Loucy (cell line): ENCODE measurements around the gene FOXL3.

Experiments used
- H2AFZ ChIP-seq: fragments of 200-600 bp; sonication (generic); 2 replicates; pipeline ENCODE4 v1.6.0; 2016; ENCODE audit warnings: antibody characterized with exemption, mild to moderate bottlenecking, low read length, moderate library complexity
- H3F3A ChIP-seq: fragments of 200-600 bp; 2 replicates; pipeline ENCODE4 v1.6.0; 2016; ENCODE audit warnings: antibody characterized with exemption, low read depth, mild to moderate bottlenecking
- H3K27me3 ChIP-seq: fragments of 200-600 bp; sonication (generic); 2 replicates; pipeline ENCODE4 v1.6.1; 2014; ENCODE audit warnings: low read length, mild to moderate bottlenecking; ENCODE audit not compliant: insufficient read depth, poor library complexity, severe bottlenecking
- H3K36me3 ChIP-seq: fragments of 200-600 bp; sonication (generic); 2 replicates; pipeline ENCODE4 v1.6.1; 2016; ENCODE audit warnings: low read length; ENCODE audit not compliant: insufficient read depth
- H3K4me1 ChIP-seq: fragments of 200-600 bp; sonication (generic); 2 replicates; pipeline ENCODE4 v1.5.1; 2014; ENCODE audit warnings: low read length, mild to moderate bottlenecking; ENCODE audit not compliant: insufficient read depth, poor library complexity, severe bottlenecking
- H3K4me2 ChIP-seq: fragments of 200-600 bp; sonication (generic); 2 replicates; pipeline ENCODE4 v1.6.0; 2014; ENCODE audit warnings: antibody characterized with exemption, low read length, low read depth, mild to moderate bottlenecking; ENCODE audit not compliant: poor library complexity, severe bottlenecking
- H3K4me3 ChIP-seq: fragments of 200-600 bp; sonication (generic); 2 replicates; pipeline ENCODE4 v1.5.1; 2014; ENCODE audit warnings: low read length, mild to moderate bottlenecking, mixed read lengths; ENCODE audit not compliant: poor library complexity, severe bottlenecking
- H3K79me2 ChIP-seq: fragments of 200-600 bp; sonication (generic); 2 replicates; pipeline ENCODE4 v1.6.1; 2014; ENCODE audit warnings: low read length; ENCODE audit not compliant: insufficient read depth
- H3K9ac ChIP-seq: fragments of 200-600 bp; sonication (generic); 2 replicates; pipeline ENCODE4 v1.6.0; 2014; ENCODE audit warnings: mild to moderate bottlenecking, low read depth, low read length, moderate library complexity; ENCODE audit not compliant: poor library complexity, severe bottlenecking
- H3K9me2 ChIP-seq: fragments of 200-600 bp; sonication (generic); replicated peaks from 2 replicates; pipeline ENCODE4 v1.6.1; 2016; ENCODE audit warnings: low read depth, low read length, mixed read lengths
- H3K9me3 ChIP-seq: fragments of 200-600 bp; sonication (generic); 2 replicates; pipeline ENCODE4 v1.6.1; 2014; ENCODE audit warnings: mild to moderate bottlenecking, antibody characterized with exemption, low read length, low read depth; ENCODE audit not compliant: insufficient read depth
- H4K20me1 ChIP-seq: fragments of 200-600 bp; sonication (generic); 2 replicates; pipeline ENCODE4 v1.6.0; 2014; ENCODE audit warnings: antibody characterized with exemption, low read length, mild to moderate bottlenecking; ENCODE audit not compliant: insufficient read depth, poor library complexity, severe bottlenecking
- CTCF ChIP-seq: fragments of 200-600 bp; sonication (generic); conservative IDR thresholded peaks from 2 replicates; pipeline ENCODE4 v1.5.1; 2014; ENCODE audit warnings: mild to moderate bottlenecking, antibody characterized with exemption, low read length
- EZH2phosphoT487 ChIP-seq: fragments of 200-600 bp; IDR thresholded peaks from 2 replicates; pipeline ENCODE4 v1.6.1; 2018; ENCODE audit warnings: antibody characterized with exemption, mild to moderate bottlenecking, moderate library complexity, borderline replicate concordance

The FOXL3 gene

GRCh38 chr7:297611-298374, 7.8 kb downstream of the FOXL3 start:
- Histone ChIP-seq H3K4me3 (no peak overlapping the region), H3K4me1 (no peaks in the 10 kb centered on the region), H3K36me3 (no peaks in the 10 kb centered on the region), H3K9me3 (peaks cover 40% of the 10 kb centered on the region; the same call in 1 of the 2 replicates), H2AFZ (no peak overlapping the region), H4K20me1 (no peaks in the 10 kb centered on the region), H3K79me2 (no peaks in the 10 kb centered on the region), H3F3A (no peaks in the 10 kb centered on the region), H3K9me2 (no peaks in the 10 kb centered on the region), H3K9ac (no peak overlapping the region), H3K4me2 (no peak overlapping the region), H3K27me3 (no peaks in the 10 kb centered on the region)
- TF ChIP-seq EZH2phosphoT487 (no peak), CTCF (no peak)

- H2AFZ ChIP-seq, result no peak overlapping the region
- no peak overlapping the region for H3K4me2 ChIP-seq
- no peaks in the 10 kb centered on the region for H3K27me3 ChIP-seq
- H3K79me2 ChIP-seq, result no peaks in the 10 kb centered on the region
- no peak for TF ChIP-seq EZH2phosphoT487
- no peak for TF ChIP-seq CTCF
- H3K4me3 ChIP-seq, result no peak overlapping the region
- peaks cover 43% of the 10 kb centered on the region; the same call in 1 of the 2 replicates for H3K9me3 ChIP-seq
- H3K9me2 ChIP-seq, result no peaks in the 10 kb centered on the region
- no peaks in the 10 kb centered on the region for H3K36me3 ChIP-seq
- H3F3A ChIP-seq, result no peaks in the 10 kb centered on the region
- no peaks in the 10 kb centered on the region for H3K4me1 ChIP-seq
- H4K20me1 ChIP-seq, result no peaks in the 10 kb centered on the region
- no peak overlapping the region for H3K9ac ChIP-seq
Observed at GRCh38 chr7:298375-298702, 8.4 kb downstream of the FOXL3 start.

GRCh38 chr7:298743-299142, 8.8 kb downstream of the FOXL3 start:
- Histone ChIP-seq H3K9me3 (peaks cover 45% of the 10 kb centered on the region; the same call in 1 of the 2 replicates), H3K4me2 (no peak overlapping the region), H3K4me1 (no peaks in the 10 kb centered on the region), H2AFZ (no peak overlapping the region), H4K20me1 (no peaks in the 10 kb centered on the region), H3K36me3 (no peaks in the 10 kb centered on the region), H3K9ac (no peak overlapping the region), H3K27me3 (no peaks in the 10 kb centered on the region), H3F3A (no peaks in the 10 kb centered on the region), H3K4me3 (no peak overlapping the region), H3K9me2 (no peaks in the 10 kb centered on the region), H3K79me2 (no peaks in the 10 kb centered on the region)
- TF ChIP-seq EZH2phosphoT487 (no peak), CTCF (no peak)
